HT-29 (cell line): ENCODE results near the gene IRAG1. TPM values are rescaled to one million over a fixed set of nuclear protein-coding genes. Genes with fewer than 3 reads are reported as not detected.

Source experiments
- DNase-seq: peaks from one replicate; pipeline ENCODE4 v3.0.0-alpha.2; 2015; ENCODE audit warnings: low spot score
- total RNA-seq: library from RNA; depleted of rRNA; stranded (reverse); fragments of >200 nt; shearing (Covaris generic); gene quantifications from 2 replicates; pipeline ENCODE4 v1.2.3, GENCODE V29; 2014; rRNA removed

Gene IRAG1, protein sequence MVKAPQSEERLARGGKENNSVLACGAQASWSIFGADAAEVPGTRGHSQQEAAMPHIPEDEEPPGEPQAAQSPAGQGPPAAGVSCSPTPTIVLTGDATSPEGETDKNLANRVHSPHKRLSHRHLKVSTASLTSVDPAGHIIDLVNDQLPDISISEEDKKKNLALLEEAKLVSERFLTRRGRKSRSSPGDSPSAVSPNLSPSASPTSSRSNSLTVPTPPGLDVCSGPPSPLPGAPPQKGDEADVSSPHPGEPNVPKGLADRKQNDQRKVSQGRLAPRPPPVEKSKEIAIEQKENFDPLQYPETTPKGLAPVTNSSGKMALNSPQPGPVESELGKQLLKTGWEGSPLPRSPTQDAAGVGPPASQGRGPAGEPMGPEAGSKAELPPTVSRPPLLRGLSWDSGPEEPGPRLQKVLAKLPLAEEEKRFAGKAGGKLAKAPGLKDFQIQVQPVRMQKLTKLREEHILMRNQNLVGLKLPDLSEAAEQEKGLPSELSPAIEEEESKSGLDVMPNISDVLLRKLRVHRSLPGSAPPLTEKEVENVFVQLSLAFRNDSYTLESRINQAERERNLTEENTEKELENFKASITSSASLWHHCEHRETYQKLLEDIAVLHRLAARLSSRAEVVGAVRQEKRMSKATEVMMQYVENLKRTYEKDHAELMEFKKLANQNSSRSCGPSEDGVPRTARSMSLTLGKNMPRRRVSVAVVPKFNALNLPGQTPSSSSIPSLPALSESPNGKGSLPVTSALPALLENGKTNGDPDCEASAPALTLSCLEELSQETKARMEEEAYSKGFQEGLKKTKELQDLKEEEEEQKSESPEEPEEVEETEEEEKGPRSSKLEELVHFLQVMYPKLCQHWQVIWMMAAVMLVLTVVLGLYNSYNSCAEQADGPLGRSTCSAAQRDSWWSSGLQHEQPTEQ
- total RNA-seq: 0.21 and 1.3 TPM in 2 replicates

GRCh38 chr11:10693509-10694081, at the start of gene IRAG1:
TSS of gene IRAG1 (minus strand) at chr11:10693755. CDS start at chr11:10693602, 153 bp downstream.
- no peak for DNase-seq

DNA sequence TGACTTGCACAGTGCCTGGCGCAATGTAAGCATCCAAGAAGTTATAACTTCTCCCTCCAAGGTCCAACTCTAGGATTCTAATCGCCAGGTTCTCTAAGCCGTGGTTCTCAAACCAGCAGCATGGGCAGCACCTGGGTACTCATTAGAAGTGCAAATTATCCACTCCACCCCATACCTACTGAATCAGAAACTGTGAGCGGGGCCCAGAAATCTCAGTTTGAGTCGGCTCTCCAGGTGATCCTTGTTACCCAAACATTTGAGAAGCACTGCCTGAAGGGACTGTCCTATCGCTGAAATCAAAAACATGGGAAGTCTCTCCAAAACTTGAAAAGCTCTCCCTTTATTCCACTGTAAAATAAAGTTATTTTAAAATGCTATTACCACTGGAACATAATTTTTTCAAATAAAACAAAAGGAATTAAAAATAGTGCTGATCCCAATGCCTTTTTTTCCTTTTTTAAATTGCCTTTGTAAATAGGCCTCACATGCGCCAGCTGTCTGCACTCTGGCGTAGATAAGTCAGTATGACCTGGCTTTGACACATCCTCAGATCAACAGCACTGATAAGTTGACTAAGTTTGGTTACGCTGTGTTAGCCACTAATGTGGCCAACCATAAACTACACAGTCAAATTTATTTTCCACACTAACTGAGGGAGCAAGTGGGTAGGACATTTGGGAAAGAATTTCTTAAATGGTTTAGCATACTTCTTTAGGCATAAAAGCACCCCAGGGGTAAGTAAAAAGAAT, 49.1 kb upstream of the IRAG1 start:
- no peak for DNase-seq

GRCh38 chr11:10735481-10736475, 42.2 kb upstream of the IRAG1 start:
- DNase-seq: peak; percentile 99

DNA sequence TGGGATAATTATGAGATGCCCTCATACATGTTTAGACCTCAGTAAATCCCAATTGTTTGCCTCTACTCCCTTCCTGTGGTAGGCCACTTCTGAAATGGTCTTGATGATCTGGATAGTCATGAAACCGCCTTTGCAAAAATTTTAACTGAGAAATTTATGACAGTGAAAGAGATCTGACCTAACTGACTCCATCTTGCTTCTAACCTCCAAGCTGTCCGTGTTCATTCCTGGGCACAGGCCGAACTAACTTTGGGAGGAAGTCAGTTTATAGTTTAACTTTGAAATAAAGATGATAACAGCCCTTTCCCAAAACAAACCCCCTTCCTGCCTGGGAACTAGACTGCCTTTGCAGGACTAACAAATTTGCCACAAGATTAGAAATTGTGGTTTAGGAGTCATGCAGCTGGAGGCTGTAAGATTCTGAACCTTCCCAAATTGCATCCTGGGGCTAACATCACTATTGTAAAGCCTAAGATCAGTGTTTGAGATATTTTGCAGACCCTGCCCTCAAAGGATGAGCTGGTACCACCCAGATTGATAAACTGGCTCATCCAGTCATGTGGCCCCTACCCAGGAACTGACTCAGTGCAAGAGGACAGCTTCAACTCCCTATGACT, 37.6 kb upstream of the IRAG1 start:
- DNase-seq: no peak

DNA sequence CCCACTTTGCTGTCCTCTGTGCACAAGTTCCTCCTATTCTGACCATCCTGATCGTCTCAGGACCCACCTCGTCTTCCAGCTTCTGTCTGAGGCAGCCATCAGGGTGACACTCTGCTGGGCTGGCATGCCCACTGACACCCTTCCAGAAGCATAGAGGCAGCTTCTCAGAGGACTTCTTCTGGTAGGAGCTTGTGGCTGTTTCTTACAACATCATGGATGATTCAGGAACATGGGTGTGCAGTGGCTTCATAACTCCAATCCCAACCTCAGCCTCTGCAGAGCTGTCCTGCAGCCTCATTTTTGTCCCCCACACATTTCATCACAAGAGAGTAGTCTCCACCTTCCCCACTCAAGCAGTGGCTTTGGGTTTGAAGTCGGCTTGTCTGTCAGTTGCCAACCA, 36.6 kb upstream of the IRAG1 start:
- DNase-seq: no peak

DNA sequence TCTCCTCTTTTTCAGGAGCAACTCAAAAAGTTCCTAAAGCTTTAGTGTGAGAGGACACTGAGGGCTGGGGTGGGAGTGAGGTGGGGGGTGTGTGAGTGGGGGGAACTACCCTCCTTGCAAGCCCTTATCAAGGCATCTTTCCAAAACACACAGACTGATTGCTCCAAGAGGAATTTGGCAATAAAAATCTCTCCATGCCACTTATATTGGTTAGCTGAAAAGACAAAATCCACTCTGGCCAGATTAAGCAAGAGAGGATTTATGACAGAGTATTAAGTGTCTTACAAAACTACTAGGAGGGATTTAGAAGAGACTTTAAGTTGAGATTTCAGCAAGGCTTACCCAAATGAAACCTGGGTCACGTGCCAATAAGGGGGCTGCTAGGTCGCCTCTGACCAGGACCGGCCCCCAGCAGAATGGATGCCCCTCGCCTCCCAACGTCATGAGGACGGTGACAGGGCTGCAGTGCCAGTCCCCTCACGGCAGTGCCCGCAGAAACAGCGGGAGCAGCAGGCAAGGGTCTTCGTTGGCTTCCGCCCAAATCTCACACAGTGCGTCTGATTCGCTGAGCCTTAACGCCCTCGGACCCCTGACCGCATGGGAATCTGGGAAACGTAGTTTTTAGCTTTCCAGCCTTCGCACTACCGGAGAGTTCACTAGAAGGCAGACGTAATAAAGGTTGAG, 35.4 kb upstream of the IRAG1 start:
- DNase-seq: no peak

DNA sequence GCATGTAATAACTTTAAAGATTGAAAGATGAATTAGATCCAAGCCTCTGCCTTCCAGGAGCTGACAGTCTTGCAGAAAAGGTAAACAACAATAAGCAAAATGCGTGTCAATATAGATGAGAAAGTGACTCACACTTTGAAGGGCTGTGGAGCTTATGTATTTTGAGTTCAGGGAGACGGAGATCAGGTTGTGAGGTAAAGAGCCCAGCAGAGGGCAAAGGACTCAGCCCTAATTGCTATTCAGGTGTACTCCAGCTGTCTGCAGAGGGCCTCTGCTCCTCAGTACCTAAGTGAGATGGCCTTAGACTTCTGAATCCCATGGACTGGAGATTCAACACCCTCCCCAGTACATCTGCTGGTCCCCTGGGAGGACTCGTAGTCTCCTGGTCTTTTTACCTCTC, 34.6 kb upstream of the IRAG1 start:
- no peak for DNase-seq

GRCh38 chr11:10727146-10727851, 33.7 kb upstream of the IRAG1 start:
- no peak for DNase-seq

DNA sequence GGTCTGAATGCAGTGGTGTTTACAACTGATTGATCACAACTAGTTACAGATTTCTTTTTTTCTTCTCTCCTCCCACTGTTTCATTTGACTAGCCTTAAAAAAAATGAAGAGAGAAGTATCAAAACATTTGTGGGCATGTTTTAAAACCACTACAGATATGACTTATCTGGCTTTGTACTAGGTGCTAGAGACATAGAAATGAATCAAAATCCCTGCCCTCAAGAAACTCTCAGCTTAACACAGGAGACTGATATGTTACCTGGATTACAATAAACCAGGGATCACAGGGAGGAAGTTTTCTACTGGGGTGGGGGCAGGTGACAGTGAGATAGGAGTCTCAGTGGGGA, 32.3 kb upstream of the IRAG1 start:
- DNase-seq: no peak

DNA sequence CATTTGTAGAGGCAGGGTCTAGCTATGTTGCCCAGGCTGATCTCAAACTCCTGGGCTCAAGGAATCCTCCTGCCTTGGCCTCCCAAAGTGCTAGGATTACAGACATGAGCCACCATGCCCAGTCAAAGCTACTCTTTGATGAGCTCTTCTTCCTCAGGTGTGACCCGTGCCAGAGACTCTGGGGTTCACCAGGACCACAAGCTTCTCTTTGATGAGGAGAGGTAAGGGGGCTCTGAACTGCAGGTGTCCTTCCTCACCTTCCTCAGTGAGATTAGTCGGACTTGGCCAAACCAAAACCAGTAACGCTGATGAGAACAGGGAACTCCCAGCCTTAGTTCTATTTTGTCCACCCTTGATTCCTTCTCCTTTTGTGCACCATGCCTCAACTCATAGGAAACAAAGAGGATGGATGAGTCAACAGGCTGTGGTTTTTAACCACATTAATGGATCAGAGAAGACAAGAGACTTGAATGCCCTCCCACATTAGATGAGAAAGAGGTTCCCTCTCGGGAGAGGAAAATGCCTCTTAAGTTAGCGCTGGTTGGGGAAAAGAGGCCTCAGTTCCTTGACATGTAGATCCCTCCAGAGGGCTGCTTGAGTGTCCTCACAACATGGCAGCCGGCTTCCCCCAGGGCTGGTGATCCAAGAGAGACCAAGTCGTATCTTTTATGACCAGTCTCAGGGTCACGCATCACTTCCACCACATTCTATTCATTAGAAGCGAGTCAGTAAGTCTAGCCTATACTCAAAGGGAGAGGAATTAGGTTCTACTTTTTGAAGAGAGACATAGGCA, 31.8 kb upstream of the IRAG1 start:
- DNase-seq: no peak

DNA sequence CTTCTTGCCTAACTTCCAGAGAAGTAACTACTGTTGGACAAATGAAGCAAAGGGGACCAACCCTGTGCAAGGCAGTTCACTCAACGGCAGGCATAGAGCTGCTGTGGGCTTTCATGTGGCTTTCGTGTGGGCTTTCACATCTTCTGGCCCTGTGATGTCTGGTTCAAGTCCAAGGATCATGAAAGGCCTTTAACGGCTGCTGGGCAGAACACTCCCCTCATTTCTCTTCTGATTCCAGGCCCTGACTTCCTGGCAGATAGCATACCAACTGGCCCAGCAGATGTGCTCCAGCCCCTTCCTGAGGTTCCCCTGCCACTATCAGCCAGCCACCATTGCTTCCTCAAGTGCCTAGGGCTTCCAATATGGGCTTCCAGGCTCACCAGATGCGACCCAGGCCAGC, 28.8 kb upstream of the IRAG1 start:
- no peak for DNase-seq

GRCh38 chr11:10720881-10721376, 27.4 kb upstream of the IRAG1 start:
- no peak for DNase-seq

DNA sequence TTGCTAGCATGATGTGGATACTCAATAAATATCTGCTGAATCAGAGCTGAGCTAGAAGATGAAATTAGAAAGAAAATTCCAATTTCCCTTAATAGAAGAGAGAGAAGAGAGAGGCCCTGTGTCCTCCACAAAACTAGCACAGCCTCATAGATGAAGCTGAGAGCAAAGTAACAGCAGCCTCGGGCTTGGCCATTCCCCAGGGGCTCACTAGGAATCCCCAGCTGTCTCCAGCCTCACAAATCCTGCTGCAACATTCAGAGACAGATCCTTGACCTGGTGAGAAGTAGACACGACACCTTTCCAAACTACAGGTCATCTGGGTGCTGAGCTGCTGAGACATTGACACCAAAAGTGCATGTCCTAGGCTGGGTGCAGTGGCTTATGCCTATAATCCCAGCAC, 26.1 kb upstream of the IRAG1 start:
- DNase-seq: no peak

- no peak for DNase-seq
Measured at GRCh38 chr11:10716543-10717259, 23.1 kb upstream of the IRAG1 start.

DNA sequence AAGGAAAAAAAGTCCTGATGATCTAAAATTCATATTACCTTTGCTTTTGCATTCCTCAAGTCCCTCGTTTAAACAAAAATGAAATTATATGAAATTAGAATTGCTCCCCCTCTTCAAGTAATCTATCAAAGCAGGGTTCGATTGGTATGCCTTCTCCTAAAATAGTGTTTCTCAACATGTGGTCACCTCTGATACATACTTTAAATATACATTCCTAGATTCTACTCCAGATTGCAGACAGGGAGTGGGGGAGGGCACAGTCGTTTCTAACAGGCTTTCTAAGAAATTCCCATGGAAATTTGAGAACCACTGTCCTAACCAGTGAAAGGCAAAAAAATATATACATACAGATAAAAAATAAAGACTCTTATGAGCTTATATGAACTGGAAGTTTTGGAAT, 22.6 kb upstream of the IRAG1 start:
- no peak for DNase-seq

- DNase-seq: no peak
Measured at GRCh38 chr11:10715571-10715970, 22.0 kb upstream of the IRAG1 start.
